ENCODE results near the gene MRPL24. TPM values are rescaled to one million over a fixed set of nuclear protein-coding genes. Genes with fewer than 3 reads are reported as not detected.

The MRPL24 gene
- total and polyA plus RNA-seq, 2 of the 13 experiments (the other 11 are each of a cell fraction or from before 2014, with no cell fraction given): 38.1 to 42.9 TPM

GRCh38 chr1:156740741-156741480 is at the start of gene MRPL24 (continued):
- TF ChIP-seq STAT6 (CRISPR knock-in tag; IDR thresholded peaks at IDR 0.05; ENCODE audit: borderline replicate concordance) (peak; percentile 87; the same call in 1 of the 2 replicates), ZBTB43 (CRISPR knock-in tag; conservative IDR thresholded peaks at IDR 0.05) (no peak), NFKBIZ (CRISPR knock-in tag; IDR thresholded peaks at IDR 0.05) (peak; percentile 70; the same call in 1 of the 2 replicates), ZNF687 (CRISPR knock-in tag; IDR thresholded peaks at IDR 0.05) (peak; percentile 96), ZGPAT (CRISPR knock-in tag; IDR thresholded peaks at IDR 0.05) (peak; percentile 90), MLX (CRISPR knock-in tag; IDR thresholded peaks at IDR 0.05) (0 out of 2 replicates have a peak, but pooled peaks have one; percentile 13), SRF (IDR thresholded peaks at IDR 0.05; ENCODE audit: low read depth, low read length) (no peak; the same call in 1 of the 2 replicates), NFE2L2 (IDR thresholded peaks at IDR 0.05; ENCODE audit: low read length) (no peak; the same call in 1 of the 2 replicates), ZBTB33 (CRISPR knock-in tag; IDR thresholded peaks at IDR 0.05) (peak; percentile 64), HES4 (CRISPR knock-in tag; IDR thresholded peaks at IDR 0.05; ENCODE audit: borderline replicate concordance) (no peak), XBP1 (CRISPR knock-in tag; IDR thresholded peaks at IDR 0.05) (no peak), E2F2 (CRISPR knock-in tag; IDR thresholded peaks at IDR 0.05; ENCODE audit: borderline replicate concordance) (peak; percentile 33; the same call in 1 of the 2 replicates), ZNF354B (CRISPR knock-in tag; IDR thresholded peaks at IDR 0.05) (no peak), ZNF484 (CRISPR knock-in tag; IDR thresholded peaks at IDR 0.05; ENCODE audit: borderline replicate concordance, low read depth) (no peak)

All from HepG2 (cell line).